GM13976 (cell line): ENCODE measurements around the gene MYO5B.

Experiments used
- DNase-seq: peaks from one replicate; pipeline ENCODE4 v3.0.0; 2012; ENCODE audit warnings: low spot score
- in situ Hi-C: fragments of 300-500 bp; cut with MboI; formaldehyde crosslinking; loops from one replicate; pipeline ENCODE4 v1.12.0; 2022; ENCODE audit warnings: low sequenced_read_pairs, mixed read lengths, inconsistent platforms; ENCODE audit not compliant: unreplicated experiment
- TF ChIP-seq, protein P1 (sequence below): IDR thresholded peaks from 2 replicates; pipeline ENCODE4 v1.5.1; 2012; ENCODE audit warnings: borderline replicate concordance, mild to moderate bottlenecking; ENCODE audit not compliant: insufficient read depth; ENCODE audit errors: extremely low read depth, missing control alignments, control extremely low read depth

MYO5B gene

DNA sequence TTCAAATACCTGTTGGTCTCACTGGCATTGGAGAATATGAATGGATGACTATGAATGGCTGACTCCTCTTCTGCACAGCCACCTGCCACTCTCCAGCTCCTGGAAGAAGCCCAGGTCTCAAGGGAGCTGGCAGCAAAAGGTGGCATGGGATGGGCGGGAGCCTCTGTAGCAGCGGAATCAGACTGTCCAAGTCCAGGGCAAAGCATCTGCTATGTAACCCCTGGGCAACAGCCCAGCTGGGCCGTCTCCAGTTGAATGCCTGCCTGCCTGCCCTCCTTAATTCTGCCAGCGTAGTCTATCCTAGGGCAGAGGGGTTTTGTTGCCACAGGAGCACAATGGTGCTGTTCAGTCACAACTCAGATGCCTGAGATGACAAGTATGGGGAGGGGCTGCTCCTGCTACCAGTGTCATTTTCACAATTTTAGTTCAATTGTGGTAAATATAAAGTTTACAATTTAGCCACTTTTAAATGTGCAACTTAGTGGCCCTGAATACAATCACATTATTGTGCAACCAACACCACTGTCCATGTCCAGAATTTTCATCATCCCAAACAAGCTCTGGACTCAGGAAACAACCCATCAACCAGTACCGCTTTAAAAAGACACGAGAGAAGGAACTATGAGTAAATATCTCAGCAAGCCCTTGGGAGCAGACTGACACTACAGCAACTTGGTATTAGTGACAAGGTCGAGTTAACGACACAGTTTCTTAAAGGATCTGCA lies 115.2 kb downstream of the MYO5B start:
- DNase-seq, result no peak
- in situ Hi-C loops, result no loop called here
- TF ChIP-seq, protein P1, sequence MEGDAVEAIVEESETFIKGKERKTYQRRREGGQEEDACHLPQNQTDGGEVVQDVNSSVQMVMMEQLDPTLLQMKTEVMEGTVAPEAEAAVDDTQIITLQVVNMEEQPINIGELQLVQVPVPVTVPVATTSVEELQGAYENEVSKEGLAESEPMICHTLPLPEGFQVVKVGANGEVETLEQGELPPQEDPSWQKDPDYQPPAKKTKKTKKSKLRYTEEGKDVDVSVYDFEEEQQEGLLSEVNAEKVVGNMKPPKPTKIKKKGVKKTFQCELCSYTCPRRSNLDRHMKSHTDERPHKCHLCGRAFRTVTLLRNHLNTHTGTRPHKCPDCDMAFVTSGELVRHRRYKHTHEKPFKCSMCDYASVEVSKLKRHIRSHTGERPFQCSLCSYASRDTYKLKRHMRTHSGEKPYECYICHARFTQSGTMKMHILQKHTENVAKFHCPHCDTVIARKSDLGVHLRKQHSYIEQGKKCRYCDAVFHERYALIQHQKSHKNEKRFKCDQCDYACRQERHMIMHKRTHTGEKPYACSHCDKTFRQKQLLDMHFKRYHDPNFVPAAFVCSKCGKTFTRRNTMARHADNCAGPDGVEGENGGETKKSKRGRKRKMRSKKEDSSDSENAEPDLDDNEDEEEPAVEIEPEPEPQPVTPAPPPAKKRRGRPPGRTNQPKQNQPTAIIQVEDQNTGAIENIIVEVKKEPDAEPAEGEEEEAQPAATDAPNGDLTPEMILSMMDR, result no peak

DNA sequence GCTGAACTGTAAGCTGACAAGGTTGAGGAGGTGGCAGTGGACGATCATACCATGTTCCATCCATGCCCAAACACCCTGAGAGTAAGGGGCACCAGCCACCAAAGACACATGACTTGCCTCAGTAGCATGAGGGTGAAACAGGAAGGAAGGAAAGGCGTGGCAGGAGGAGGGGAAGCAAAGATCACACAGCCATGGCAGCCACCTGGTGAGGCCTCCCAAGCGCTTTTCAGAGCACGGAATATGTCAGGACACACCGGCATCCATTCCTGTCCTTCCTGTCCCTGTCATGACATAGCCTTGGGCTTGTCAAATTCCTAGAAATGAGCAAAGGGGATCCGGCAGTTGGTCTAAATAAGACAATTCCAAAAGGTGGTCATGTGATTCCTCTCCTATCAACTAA lies 118.7 kb downstream of the MYO5B start:
- TF ChIP-seq, protein P1, result no peak
- in situ Hi-C loops, result no loop called here
- DNase-seq, result no peak

DNA sequence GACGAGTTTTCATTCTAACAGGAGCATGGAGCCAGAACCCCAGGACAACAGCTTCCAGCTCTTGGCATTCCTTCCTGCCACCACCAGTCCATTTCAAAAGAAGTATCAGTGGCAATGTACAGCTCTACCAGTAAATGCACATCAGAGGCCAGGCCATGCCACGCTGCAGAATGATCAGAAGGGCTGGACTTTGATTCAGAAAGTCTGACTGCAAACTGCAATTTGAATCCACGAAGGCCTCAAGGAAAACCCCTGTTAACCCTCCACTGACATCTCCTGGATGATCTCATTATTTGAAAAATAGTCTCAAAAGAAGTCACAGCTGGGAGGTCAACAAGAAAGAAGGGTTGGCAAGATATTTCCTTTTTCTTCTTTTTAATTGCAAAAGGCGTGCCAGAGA lies 119.2 kb downstream of the MYO5B start:
- no peak for DNase-seq
- TF ChIP-seq, protein P1, result no peak
- in situ Hi-C loops, result no loop called here

DNA sequence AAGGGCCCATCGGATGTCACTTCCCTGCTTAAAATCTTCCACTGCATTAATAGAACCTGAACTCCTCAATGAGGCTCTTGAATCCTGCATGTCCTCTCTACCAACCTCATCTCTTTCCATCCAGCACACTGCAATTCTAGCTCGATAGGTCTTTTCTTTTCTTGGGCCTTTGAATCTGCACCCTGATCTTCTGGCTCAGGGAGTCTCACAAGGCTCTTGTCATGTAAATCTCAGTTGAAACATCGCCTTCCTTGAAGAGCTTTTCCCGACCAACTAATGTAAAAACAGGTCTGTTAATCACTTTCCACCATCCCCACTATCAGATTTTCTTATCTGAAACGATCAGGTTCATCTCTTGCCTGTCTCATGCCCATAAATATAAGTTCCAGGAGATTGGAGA lies 120.5 kb downstream of the MYO5B start:
- in situ Hi-C loops, result no loop called here
- DNase-seq, result no peak
- TF ChIP-seq, protein P1, result no peak

DNA sequence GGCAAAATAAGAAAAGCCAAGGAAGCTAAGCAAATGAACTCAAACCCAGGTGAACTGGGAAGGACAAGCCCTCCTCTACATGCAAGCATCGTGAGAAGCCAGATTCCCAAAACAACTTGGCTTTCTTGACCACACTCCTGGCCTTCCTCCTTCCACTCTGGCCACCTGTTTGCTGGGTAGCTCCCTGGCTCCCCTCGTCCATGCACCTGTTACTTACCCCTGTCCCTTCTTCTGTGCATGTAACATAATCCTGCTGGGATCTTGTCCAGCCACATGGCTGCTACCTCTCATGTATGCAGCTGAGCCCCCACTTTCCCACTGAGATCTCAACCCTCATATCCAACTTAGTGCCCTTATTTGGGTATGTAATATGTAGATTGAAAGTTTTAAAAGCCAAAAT lies 121.6 kb downstream of the MYO5B start:
- TF ChIP-seq, protein P1, result no peak
- in situ Hi-C loops, result no loop called here
- DNase-seq, result no peak

DNA sequence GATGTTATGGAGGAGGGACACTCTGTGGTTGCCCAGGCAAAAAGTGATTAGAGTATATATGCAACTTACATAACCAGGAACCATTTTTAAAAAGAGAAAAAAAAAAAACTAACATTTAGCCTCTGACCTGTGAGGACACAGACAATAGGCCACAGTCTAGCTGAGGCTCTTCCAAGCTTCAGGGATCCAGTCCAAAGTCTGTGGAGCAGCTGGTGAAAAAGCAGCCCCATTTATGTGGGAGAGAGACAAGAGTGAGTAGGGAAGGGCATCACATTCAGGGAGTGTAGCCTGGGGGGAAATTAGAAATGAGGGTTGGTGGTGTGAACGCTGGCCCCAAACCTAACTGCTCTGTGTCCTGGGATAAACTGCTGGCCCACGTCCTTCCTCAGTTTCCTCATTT lies 122.8 kb downstream of the MYO5B start:
- no peak for DNase-seq
- in situ Hi-C loops, result no loop called here
- TF ChIP-seq, protein P1, result no peak
